Measurements from ENCODE around the gene PDE11A. TPM values are rescaled to one million over a fixed set of nuclear protein-coding genes. Genes with fewer than 3 reads are reported as not detected.

The PDE11A gene
- total RNA-seq, 4 donors from 2014 or later: 1.7 TPM; not detected in 3

DNA sequence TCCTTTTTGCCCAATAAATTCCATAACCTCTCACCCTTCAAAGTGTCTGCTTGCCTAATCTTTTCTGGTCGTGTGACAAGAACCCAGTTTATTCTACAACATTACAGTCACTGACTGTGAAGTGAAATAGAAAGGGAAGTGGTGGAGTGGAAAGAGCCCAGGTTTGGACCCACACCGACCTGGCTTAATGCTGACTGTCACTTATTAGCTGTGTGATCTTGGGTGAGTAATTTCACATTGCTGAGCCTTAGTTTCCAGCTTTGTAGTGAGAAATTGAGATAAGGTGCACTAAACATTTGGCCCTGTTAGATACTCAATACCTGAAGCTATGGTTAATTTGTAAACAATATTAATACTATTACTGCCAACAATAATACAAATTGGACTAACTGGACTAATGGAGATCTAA, 388.9 kb downstream of the PDE11A start:
- no peak overlapping the region for H3K4me3 ChIP-seq
- no peaks in the 10 kb centered on the region for H3K36me3 ChIP-seq
- H3K27me3 ChIP-seq: no peaks in the 10 kb centered on the region
- no peak overlapping the region for H3K27ac ChIP-seq
- no peaks in the 10 kb centered on the region for H3K4me1 ChIP-seq
- TF ChIP-seq, protein P1, sequence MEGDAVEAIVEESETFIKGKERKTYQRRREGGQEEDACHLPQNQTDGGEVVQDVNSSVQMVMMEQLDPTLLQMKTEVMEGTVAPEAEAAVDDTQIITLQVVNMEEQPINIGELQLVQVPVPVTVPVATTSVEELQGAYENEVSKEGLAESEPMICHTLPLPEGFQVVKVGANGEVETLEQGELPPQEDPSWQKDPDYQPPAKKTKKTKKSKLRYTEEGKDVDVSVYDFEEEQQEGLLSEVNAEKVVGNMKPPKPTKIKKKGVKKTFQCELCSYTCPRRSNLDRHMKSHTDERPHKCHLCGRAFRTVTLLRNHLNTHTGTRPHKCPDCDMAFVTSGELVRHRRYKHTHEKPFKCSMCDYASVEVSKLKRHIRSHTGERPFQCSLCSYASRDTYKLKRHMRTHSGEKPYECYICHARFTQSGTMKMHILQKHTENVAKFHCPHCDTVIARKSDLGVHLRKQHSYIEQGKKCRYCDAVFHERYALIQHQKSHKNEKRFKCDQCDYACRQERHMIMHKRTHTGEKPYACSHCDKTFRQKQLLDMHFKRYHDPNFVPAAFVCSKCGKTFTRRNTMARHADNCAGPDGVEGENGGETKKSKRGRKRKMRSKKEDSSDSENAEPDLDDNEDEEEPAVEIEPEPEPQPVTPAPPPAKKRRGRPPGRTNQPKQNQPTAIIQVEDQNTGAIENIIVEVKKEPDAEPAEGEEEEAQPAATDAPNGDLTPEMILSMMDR (IDR thresholded peaks at IDR 0.05): no peak
- TF ChIP-seq POLR2A (IDR thresholded peaks at IDR 0.05): no peak
- no peak for TF ChIP-seq EP300 (IDR thresholded peaks at IDR 0.05)
- H3K9me3 ChIP-seq: no peaks in the 10 kb centered on the region
- WGBS, 2 donors: 67 to 69% methylated on average over 2 of the region's 2 CpGs
- no peak for DNase-seq (ENCODE audit: low spot score in 2 of 2)

DNA sequence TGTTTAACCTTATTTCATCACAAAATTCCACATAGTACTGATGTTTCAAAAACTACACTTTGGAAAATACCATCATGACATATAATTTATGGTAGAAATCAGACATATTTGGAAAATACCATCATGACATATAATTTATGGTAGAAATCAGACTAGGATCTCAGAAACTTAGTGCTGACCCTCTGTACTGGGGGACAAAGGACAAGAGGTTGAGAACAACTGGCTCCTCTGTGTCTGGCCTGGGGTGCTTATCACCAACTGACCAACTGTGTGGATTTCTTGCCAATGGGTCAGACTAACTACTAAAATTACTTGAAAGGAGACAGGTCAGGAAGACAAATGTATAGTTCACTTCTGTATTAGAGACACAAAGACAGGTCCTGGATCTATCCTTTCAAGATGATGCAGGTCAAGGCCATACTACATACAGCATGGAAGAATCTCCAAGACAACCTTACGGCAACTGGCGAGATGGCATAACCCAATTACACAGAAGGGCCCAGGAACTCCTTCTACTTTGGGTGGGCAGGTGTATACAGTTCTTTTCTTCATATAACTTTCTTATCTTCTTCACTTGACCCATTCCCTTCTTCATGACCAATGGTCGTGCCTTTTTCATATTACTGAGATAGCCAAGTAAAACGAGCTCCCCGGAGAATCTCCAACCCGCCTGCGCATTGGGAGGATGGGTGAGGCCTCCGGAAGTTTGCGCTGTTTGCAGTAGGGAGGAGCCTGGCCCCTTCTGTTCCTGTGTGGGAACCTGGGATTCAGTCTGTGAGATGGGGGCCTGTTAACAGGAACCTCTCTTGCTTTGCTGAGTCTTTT, 389.5 kb downstream of the PDE11A start:
- Histone ChIP-seq H3K4me1 (no peaks in the 10 kb centered on the region), H3K27ac (no peak overlapping the region), H3K36me3 (no peaks in the 10 kb centered on the region), H3K9me3 (no peaks in the 10 kb centered on the region), H3K27me3 (no peaks in the 10 kb centered on the region), H3K4me3 (no peak overlapping the region)
- TF ChIP-seq POLR2A (IDR thresholded peaks at IDR 0.05) (no peak), EP300 (IDR thresholded peaks at IDR 0.05) (no peak)
- TF ChIP-seq, protein P1 (IDR thresholded peaks at IDR 0.05): no peak
- no peak for DNase-seq (ENCODE audit: low spot score in 2 of 2)
- 83 to 90% methylated on average over 9 of the region's 9 CpGs for WGBS, 2 donors

DNA sequence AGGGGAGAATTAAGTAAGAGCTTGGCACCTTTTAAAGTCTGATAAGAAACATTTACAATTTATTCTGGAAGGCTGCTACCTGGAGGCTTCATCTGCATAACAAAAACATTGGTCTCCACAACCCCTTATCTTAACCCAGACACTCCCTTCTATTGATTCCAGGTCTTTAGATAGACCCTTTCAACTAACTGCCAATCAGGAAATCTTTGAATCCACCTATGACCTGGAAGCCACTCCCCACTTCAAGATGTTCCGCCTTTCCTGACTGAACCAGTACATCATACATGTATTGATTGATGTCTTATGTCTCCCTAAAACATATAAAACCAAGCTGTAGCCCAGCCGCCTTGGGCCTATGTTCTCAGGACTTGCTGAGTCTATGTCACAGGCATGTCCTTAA, 390.6 kb downstream of the PDE11A start:
- Histone ChIP-seq H3K27me3 (no peaks in the 10 kb centered on the region), H3K27ac (no peak overlapping the region), H3K9me3 (no peaks in the 10 kb centered on the region), H3K4me3 (no peak overlapping the region), H3K4me1 (no peaks in the 10 kb centered on the region), H3K36me3 (no peaks in the 10 kb centered on the region)
- no peak for DNase-seq (ENCODE audit: low spot score in 2 of 2)
- 95 to 96% methylated on average over 2 of the region's 2 CpGs for WGBS, 2 donors
- TF ChIP-seq, protein P1 (IDR thresholded peaks at IDR 0.05): no peak
- TF ChIP-seq POLR2A (IDR thresholded peaks at IDR 0.05): no peak
- no peak for TF ChIP-seq EP300 (IDR thresholded peaks at IDR 0.05)

DNA sequence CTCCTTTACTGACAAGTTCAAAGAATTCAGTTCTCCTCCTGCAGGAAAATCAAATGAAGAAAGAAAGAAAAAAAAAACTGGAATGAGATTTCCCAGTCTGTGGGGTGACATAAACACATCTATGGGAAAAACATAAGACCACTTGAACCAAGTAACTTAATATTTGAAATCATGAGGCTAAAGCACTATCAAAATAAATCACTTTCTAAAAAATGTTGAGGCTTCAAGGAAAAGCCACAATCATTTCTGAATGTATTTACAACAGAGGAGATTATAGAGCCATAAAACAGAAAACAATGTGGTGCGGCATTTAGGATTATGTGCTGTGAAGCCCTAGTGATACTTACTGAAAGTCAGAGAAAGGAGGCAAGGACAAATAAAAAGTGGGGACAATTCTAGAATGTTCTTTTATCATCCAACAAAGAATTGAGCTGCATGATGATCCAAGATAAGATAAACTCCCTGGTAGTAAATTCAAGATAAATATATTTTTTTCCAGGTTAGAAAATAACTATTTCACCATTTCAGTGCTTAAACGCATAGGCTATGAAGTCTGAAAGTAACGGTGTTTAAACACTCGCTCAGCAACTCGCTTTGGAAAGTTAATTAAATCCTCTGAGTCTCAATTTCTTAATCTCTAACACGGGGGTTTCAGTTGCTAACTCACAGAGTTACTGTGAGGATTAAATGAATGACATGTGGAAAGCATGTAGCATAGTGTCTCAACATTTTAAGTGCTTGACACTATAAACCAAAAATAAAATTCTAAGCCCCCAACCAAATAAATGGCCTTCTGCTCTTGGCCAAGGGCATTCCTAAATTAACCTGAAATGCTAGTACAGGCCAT, 391.5 kb downstream of the PDE11A start:
- no peaks in the 10 kb centered on the region for H3K36me3 ChIP-seq
- no peaks in the 10 kb centered on the region for H3K4me1 ChIP-seq
- no peak overlapping the region for H3K27ac ChIP-seq
- H3K27me3 ChIP-seq: no peaks in the 10 kb centered on the region
- no peak for DNase-seq (ENCODE audit: low spot score in 2 of 2)
- no peak overlapping the region for H3K4me3 ChIP-seq
- TF ChIP-seq EP300 (IDR thresholded peaks at IDR 0.05) (no peak), POLR2A (IDR thresholded peaks at IDR 0.05) (no peak)
- TF ChIP-seq, protein P1 (IDR thresholded peaks at IDR 0.05): no peak
- no peaks in the 10 kb centered on the region for H3K9me3 ChIP-seq
- 83 to 89% methylated on average over 6 of the region's 6 CpGs for WGBS, 2 donors

All from tibial nerve (tissue), 4 donors.